Measurements from ENCODE around the gene FES. TPM values are rescaled to one million over a fixed set of nuclear protein-coding genes. Genes with fewer than 3 reads are reported as not detected.

FES gene
- total RNA-seq, 4 donors from 2014 or later: 62.0 to 183 (median 72.1) TPM

DNA sequence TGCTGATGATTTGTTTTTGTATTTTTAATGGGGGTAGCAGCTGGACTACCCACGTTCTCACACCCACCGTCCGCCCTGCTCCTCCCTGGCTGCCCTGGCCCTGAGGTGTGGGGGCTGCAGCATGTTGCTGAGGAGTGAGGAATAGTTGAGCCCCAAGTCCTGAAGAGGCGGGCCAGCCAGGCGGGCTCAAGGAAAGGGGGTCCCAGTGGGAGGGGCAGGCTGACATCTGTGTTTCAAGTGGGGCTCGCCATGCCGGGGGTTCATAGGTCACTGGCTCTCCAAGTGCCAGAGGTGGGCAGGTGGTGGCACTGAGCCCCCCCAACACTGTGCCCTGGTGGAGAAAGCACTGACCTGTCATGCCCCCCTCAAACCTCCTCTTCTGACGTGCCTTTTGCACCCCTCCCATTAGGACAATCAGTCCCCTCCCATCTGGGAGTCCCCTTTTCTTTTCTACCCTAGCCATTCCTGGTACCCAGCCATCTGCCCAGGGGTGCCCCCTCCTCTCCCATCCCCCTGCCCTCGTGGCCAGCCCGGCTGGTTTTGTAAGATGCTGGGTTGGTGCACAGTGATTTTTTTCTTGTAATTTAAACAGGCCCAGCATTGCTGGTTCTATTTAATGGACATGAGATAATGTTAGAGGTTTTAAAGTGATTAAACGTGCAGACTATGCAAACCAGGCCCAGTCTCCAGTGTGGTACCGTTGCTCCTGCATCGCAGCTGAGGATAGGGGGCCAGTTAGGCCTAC lies 1.4 kb upstream of the FES start:
- WGBS, 2 donors: 51 to 55% methylated on average over 13 of the region's 13 CpGs

DNA sequence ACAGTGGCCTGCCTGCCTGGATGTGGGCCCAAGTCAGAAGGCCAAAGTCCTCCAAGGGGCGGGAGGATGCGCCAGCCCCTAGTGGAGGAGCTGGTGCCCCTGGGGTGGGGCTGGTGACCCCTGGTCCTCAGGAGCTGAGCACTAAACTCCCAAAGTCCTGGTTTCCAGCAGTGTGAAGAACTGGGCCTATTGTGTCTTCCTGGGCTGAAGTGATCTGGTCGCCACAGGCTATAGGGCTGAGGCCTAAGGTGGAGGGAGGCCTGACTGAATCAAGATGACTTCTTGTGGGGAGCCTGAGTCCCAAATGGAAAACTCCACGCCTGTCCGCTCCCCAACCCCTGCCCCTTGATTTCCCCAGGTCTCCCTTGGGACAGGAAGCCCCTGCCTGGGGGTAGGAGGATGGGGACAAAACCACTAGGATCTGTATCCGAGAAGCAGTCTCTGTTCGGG lies 753 bp upstream of the FES start:
- TF ChIP-seq POLR2A (IDR thresholded peaks at IDR 0.05): no peak
- peak in 1 of 2 donors; percentile 12 for TF ChIP-seq EP300 (IDR thresholded peaks at IDR 0.05)
- TF ChIP-seq, protein P1, sequence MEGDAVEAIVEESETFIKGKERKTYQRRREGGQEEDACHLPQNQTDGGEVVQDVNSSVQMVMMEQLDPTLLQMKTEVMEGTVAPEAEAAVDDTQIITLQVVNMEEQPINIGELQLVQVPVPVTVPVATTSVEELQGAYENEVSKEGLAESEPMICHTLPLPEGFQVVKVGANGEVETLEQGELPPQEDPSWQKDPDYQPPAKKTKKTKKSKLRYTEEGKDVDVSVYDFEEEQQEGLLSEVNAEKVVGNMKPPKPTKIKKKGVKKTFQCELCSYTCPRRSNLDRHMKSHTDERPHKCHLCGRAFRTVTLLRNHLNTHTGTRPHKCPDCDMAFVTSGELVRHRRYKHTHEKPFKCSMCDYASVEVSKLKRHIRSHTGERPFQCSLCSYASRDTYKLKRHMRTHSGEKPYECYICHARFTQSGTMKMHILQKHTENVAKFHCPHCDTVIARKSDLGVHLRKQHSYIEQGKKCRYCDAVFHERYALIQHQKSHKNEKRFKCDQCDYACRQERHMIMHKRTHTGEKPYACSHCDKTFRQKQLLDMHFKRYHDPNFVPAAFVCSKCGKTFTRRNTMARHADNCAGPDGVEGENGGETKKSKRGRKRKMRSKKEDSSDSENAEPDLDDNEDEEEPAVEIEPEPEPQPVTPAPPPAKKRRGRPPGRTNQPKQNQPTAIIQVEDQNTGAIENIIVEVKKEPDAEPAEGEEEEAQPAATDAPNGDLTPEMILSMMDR (IDR thresholded peaks at IDR 0.05): no peak
- Histone ChIP-seq H3K27me3 (no peaks in the 10 kb centered on the region), H3K9me3 (no peaks in the 10 kb centered on the region), H3K27ac (peak overlapping the region; percentile 89 to 98 (median 96)), H3K4me1 (peaks cover 0 to 53% (median 34%) of the 10 kb centered on the region in 4 donors), H3K4me3 (peak overlapping the region; percentile 38 to 64 (median 58)), H3K36me3 (peaks cover 0 to 64% (median 15%) of the 10 kb centered on the region in 3 donors)
- WGBS, 2 donors: 22 to 27% methylated on average over 5 to 7 of the region's 7 CpGs
- DNase-seq (ENCODE audit: low spot score in 2 of 2): no peak

More for the DNA sequence above, 1.4 kb upstream of the FES start:
- H3K4me1 ChIP-seq: peaks cover 0 to 53% (median 34%) of the 10 kb centered on the region in 4 donors
- peak in 1 of 2 donors; percentile 4 for TF ChIP-seq EP300 (IDR thresholded peaks at IDR 0.05)
- TF ChIP-seq, protein P1 (IDR thresholded peaks at IDR 0.05): no peak
- TF ChIP-seq POLR2A (IDR thresholded peaks at IDR 0.05): no peak
- no peak overlapping the region for H3K4me3 ChIP-seq
- H3K27ac ChIP-seq: peak overlapping the region; percentile 89 to 98 (median 96)
- no peak for DNase-seq (ENCODE audit: low spot score in 2 of 2)
- H3K9me3 ChIP-seq: no peaks in the 10 kb centered on the region
- H3K27me3 ChIP-seq: no peaks in the 10 kb centered on the region
- peaks cover 0 to 64% (median 21%) of the 10 kb centered on the region in 3 donors for H3K36me3 ChIP-seq

DNA sequence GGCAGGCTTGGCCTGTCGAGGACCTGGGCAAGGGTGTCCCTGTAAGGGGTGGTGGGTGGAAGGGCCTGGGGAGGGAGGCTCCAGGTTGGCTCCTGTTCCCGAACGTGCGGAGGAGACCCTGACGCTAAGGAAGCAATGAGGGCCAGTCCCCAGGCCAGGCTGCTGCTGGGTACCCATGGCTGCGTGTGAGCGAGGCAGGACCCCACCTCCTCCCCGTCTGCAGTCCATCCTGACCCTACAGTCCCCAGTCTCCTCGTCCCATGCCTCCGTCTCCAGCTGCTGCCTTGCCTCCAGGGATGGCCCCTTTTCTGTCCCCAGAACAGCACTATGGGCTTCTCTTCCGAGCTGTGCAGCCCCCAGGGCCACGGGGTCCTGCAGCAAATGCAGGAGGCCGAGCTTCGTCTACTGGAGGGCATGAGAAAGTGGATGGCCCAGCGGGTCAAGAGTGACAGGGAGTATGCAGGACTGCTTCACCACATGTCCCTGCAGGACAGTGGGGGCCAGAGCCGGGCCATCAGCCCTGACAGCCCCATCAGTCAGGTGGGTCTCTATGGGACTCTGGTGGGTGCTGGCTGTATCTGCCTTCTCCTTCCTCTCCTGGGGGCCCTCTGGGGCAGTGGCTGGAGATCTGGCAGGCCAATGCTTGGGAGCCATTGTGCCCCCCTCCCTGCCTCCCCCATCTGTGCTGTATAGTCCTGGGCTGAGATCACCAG lies 571 bp downstream of the FES start:
- Histone ChIP-seq H3K4me1 (peaks cover 0 to 53% (median 34%) of the 10 kb centered on the region in 4 donors), H3K9me3 (no peaks in the 10 kb centered on the region), H3K27ac (peak overlapping the region; percentile 89 to 98 (median 96)), H3K36me3 (peaks cover 0 to 63% (median 7%) of the 10 kb centered on the region in 3 donors), H3K27me3 (no peaks in the 10 kb centered on the region), H3K4me3 (peak overlapping the region; percentile 38 to 64 (median 58))
- no peak for TF ChIP-seq POLR2A (IDR thresholded peaks at IDR 0.05)
- TF ChIP-seq, protein P1 (IDR thresholded peaks at IDR 0.05): no peak
- no peak for TF ChIP-seq EP300 (IDR thresholded peaks at IDR 0.05)
- no peak for DNase-seq (ENCODE audit: low spot score in 2 of 2)
- 24 to 37% methylated on average over 11 to 12 of the region's 16 CpGs for WGBS, 2 donors

DNA sequence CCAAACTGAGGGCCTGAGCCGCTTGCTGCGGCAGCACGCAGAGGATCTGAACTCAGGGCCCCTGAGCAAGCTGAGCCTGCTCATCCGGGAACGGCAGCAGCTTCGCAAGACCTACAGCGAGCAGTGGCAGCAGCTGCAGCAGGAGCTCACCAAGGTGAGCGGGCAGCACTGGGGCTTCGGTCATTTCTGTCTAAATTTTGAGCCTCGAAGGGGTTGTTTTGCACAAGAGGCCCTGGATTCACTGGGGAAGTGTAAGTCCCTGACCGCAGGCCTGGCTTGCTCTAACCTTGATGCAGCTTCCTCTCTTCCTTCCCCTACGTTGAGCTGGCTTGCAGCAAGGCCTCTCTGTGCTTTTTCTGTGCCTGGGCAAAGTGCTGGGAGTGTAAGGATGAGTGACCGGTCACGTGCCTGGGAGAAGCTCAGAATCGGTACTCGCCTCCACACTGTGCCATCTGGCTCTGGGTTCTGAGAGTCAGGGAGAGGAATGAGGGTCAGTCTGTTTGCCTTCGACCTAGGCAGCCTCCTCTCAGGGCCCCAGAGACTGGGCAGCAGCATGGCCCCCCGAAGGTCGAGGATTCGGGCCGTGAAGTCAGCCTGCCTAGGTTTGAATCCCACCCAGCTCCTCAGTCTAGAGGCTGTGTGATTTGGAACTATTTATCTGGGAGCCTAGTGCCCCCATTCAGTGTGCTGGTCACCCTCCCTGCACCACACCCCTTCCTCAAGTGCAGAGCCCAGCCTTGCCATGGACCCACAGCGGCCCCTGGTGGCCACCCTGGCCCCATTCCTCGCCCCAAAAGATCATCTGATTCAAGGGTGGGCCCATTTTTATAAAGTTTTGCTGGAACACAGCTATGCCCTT lies 1.4 kb downstream of the FES start:
- 31 to 37% methylated on average over 18 to 23 of the region's 23 CpGs for WGBS, 2 donors
- peaks cover 0 to 53% (median 34%) of the 10 kb centered on the region in 4 donors for H3K4me1 ChIP-seq
- peak; percentile 75 to 88 for DNase-seq (ENCODE audit: low spot score in 2 of 2)
- H3K27ac ChIP-seq: peak overlapping the region; percentile 89 to 98 (median 96)
- peaks cover 0 to 63% (median 6%) of the 10 kb centered on the region in 3 donors for H3K36me3 ChIP-seq
- H3K4me3 ChIP-seq: peak overlapping the region; percentile 38 to 64 (median 58)
- no peaks in the 10 kb centered on the region for H3K27me3 ChIP-seq
- H3K9me3 ChIP-seq: no peaks in the 10 kb centered on the region
- TF ChIP-seq, protein P1 (IDR thresholded peaks at IDR 0.05): peak; percentile 95 to 98 (median 97)
- TF ChIP-seq EP300 (IDR thresholded peaks at IDR 0.05) (peak in 1 of 2 donors; percentile 55), POLR2A (IDR thresholded peaks at IDR 0.05) (no peak)

Data from tibial nerve (tissue), 4 donors.